Esophagus squamous epithelium (tissue), 5 donors: ENCODE results near the gene MAD1L1. TPM values are rescaled to one million over a fixed set of nuclear protein-coding genes. Genes with fewer than 3 reads are reported as not detected.
A peak's percentile ranks its signal among the peaks of the same experiment; 100 is the strongest.
"Not testable (repeated sequence)": the region's sequence is repeated elsewhere in the genome, so short reads cannot be mapped to it uniquely, and the experiment has no call there.

Experiments used
- DNase-seq: peaks from one replicate; lab custom pipeline; 2025; lab: John Stamatoyannopoulos, UW
- H3K27ac ChIP-seq, 4 donors: fragments of 200-600 bp; sonication (generic); one replicate each; pipeline ENCODE4 v1.5.1; 2016 to 2019; ENCODE audit warnings: mild to moderate bottlenecking in 1 of 4
- H3K27me3 ChIP-seq, 4 donors: fragments of 200-600 bp; sonication (generic); 1 replicate in 3 of 4; 2 replicates in 1 of 4; pipeline versions ENCODE4 v1.5.1 to v1.6.0; 2017 to 2021; ENCODE audit warnings: antibody characterized with exemption in 1 of 4
- H3K36me3 ChIP-seq, 3 donors: fragments of 200-600 bp; sonication (generic); one replicate each; pipeline ENCODE4 v1.5.1; 2016 to 2019
- H3K4me1 ChIP-seq, 3 donors: fragments of 200-600 bp; sonication (generic); one replicate each; pipeline ENCODE4 v1.5.1; 2017 to 2019
- H3K4me3 ChIP-seq, 4 donors: fragments of 200-600 bp; sonication (generic); 1 replicate in 3 of 4; 2 replicates in 1 of 4; pipeline ENCODE4 v1.5.1; 2016 to 2019; ENCODE audit warnings: mild to moderate bottlenecking in 2 of 4, moderate library complexity in 1 of 4
- H3K9me3 ChIP-seq, 3 donors: fragments of 200-600 bp; sonication (generic); one replicate each; pipeline ENCODE4 v1.5.1; 2016 to 2019
- CTCF ChIP-seq, 6 experiments: fragments of 450-650 bp in 4 of 6; fragments of 200-600 bp in 2 of 6; sonication (generic) in 2 of 6; IDR thresholded peaks; one replicate each; pipeline ENCODE4 v1.5.1; 2016 to 2019; ENCODE audit warnings: antibody characterized with exemption in 6 of 6, mild to moderate bottlenecking in 4 of 6, moderate library complexity in 4 of 6
- POLR2A ChIP-seq, 4 donors: fragments of 450-650 bp; IDR thresholded peaks; one replicate each; pipeline ENCODE4 v1.6.1; 2017; ENCODE audit warnings: antibody characterized with exemption in 4 of 4, mild to moderate bottlenecking in 4 of 4, moderate library complexity in 3 of 4
- WGBS, 2 donors: methylation state at CpG; one replicate each; pipeline ENCODE4 v1.1.5; 2018; 5-methylcytosine and 5-hydroxymethylcytosine counted together
- intact Hi-C: fragments of 100-400 bp; cut with DNase I; formaldehyde crosslinking; loops from one replicate; pipeline ENCODE4 v1.15.0; 2022
- total RNA-seq, 4 donors: library from RNA; depleted of rRNA; stranded (reverse); fragments of >200 nt; gene quantifications; one replicate each; pipeline ENCODE4 v1.1.0, GENCODE V29; 2016
- donor health status: DM: yes; HTN: yes; CAD: no.

The MAD1L1 gene
- total RNA-seq, 4 donors from 2014 or later: 16.6 to 40.4 (median 30.2) TPM

GRCh38 chr7:2272031-2272430 lies 39.3 kb upstream of the MAD1L1 start:
- TF ChIP-seq POLR2A (IDR thresholded peaks at IDR 0.05) (no peak), CTCF (IDR thresholded peaks at IDR 0.05) (no peak)
- intact Hi-C loops: no loop called here
- Histone ChIP-seq H3K27ac (no peak overlapping the region), H3K27me3 (no peaks in the 10 kb centered on the region), H3K9me3 (no peaks in the 10 kb centered on the region), H3K36me3 (peaks cover 4 to 65% (median 14%) of the 10 kb centered on the region in 3 donors), H3K4me3 (no peak overlapping the region), H3K4me1 (peaks cover 0 to 9% (median 0%) of the 10 kb centered on the region in 3 donors)
- 77 to 93% methylated on average over 5 to 7 of the region's 9 CpGs for WGBS, 2 donors
- no peak for DNase-seq

- peaks cover 0 to 14% (median 0%) of the 10 kb centered on the region in 3 donors for H3K4me1 ChIP-seq
- no peak for DNase-seq
- H3K36me3 ChIP-seq: peaks cover 4 to 59% (median 14%) of the 10 kb centered on the region in 3 donors
- no peaks in the 10 kb centered on the region for H3K27me3 ChIP-seq
- no peak for TF ChIP-seq POLR2A (IDR thresholded peaks at IDR 0.05)
- TF ChIP-seq CTCF (IDR thresholded peaks at IDR 0.05): no peak
- WGBS, 2 donors: 53 to 80% methylated on average over 11 to 14 of the region's 27 CpGs
- H3K4me3 ChIP-seq: no peak overlapping the region
- no peak overlapping the region for H3K27ac ChIP-seq
- H3K9me3 ChIP-seq: no peaks in the 10 kb centered on the region
- intact Hi-C loops: no loop called here
These were observed 38.7 kb upstream of the MAD1L1 start for GRCh38 chr7:2271273-2272026.

- Histone ChIP-seq H3K27ac (no peak overlapping the region), H3K4me1 (peaks cover 0 to 18% (median 0%) of the 10 kb centered on the region in 3 donors), H3K9me3 (no peaks in the 10 kb centered on the region), H3K36me3 (peaks cover 4 to 52% (median 14%) of the 10 kb centered on the region in 3 donors), H3K4me3 (no peak overlapping the region), H3K27me3 (no peaks in the 10 kb centered on the region)
- no peak for DNase-seq
- no peak for TF ChIP-seq POLR2A (IDR thresholded peaks at IDR 0.05)
- no peak for TF ChIP-seq CTCF (IDR thresholded peaks at IDR 0.05)
- intact Hi-C loops: no loop called here
- 71 to 90% methylated on average over 2 to 4 of the region's 8 CpGs for WGBS, 2 donors
These were observed 37.8 kb upstream of the MAD1L1 start for GRCh38 chr7:2270495-2270894.

- Histone ChIP-seq H3K27ac (peak overlapping the region in 1 of 4 donors; percentile 43), H3K27me3 (no peaks in the 10 kb centered on the region), H3K9me3 (no peaks in the 10 kb centered on the region), H3K4me1 (peaks cover 0 to 18% (median 0%) of the 10 kb centered on the region in 3 donors), H3K36me3 (peaks cover 4 to 49% (median 14%) of the 10 kb centered on the region in 3 donors), H3K4me3 (no peak overlapping the region)
- no peak for DNase-seq
- WGBS, 2 donors: 89 to 91% methylated on average over 4 to 6 of the region's 10 CpGs
- TF ChIP-seq CTCF (IDR thresholded peaks at IDR 0.05) (no peak), POLR2A (IDR thresholded peaks at IDR 0.05) (no peak)
- intact Hi-C loops: no loop called here
These were observed 37.3 kb upstream of the MAD1L1 start for GRCh38 chr7:2269991-2270460.

- intact Hi-C loops, DNase-seq, H3K27me3 ChIP-seq, H3K4me3 ChIP-seq, H3K9me3 ChIP-seq: not testable (repeated sequence)
- Histone ChIP-seq H3K4me1 (peaks cover 0 to 18% (median 0%) of the 10 kb centered on the region in 3 donors), H3K27ac (peak overlapping the region in 1 of 4 donors; percentile 43), H3K36me3 (peaks cover 4 to 45% (median 13%) of the 10 kb centered on the region in 3 donors)
- 64 to 71% methylated on average over 5 to 11 of the region's 18 CpGs for WGBS, 2 donors
These were observed 36.6 kb upstream of the MAD1L1 start for GRCh38 chr7:2269089-2269990.
